HG03064 (cell line): Measurements from ENCODE around the gene RNF26.

ENCODE experiments used
- ATAC-seq: cut with Tn5 transposase; IDR thresholded peaks from one replicate; pipeline ENCODE4 v1.9.1; 2021; ENCODE audit warnings: low read depth; ENCODE audit not compliant: unreplicated experiment

Gene RNF26

DNA sequence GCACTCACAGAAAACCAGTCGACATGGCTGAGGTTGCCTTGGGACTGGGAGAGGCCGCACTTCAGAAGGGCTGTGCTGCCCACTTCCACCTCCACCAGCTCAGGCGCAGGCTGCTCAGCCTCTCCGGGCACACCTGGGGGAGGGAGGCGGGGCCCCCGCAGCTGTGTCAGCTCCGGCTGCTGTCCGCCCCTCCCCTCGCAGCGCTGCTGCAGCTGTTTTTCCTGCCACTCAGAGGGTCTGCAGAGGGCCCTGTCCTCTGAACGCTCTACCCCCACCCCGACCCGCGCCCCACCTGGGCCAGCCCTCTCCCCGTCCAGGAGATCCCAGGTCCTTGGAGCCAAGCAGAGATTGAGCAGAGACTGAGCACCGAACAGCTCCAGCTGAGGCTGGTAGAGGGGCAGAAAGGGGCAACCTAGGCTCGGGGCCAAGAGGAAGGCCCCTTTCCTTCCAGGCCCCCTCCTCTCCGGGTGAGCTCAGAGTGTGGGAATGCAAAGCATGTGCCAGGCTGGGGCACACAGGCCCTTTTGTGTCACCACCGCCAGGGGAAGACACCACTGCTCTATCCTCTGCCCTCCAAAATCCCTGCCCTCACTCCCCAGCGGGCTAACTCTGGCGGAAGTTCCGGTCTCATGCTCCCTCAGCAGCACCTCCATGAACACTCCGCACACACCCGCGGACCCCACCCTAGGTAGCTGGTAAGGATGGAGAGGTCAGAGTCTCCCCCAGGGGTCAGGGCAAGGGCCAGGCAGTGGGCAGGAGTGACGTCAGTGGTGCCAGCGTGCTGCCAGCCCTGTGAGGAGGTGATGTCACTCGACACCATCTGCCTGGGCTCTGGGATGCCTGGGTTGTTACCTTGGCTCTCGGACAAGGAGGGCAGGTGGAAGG, 19.0 kb upstream of the RNF26 start:
- no peak for ATAC-seq

GRCh38 chr11:119316016-119316728, 18.2 kb upstream of the RNF26 start:
- ATAC-seq, result no peak

- ATAC-seq, result no peak
Measured at GRCh38 chr11:119316729-119317591, 17.4 kb upstream of the RNF26 start, which contains the start of gene MCAM. MCAM (minus strand) TSS chr11:119317130; CDS start chr11:119317101, 29 bp downstream.

GRCh38 chr11:119317592-119318239, 16.6 kb upstream of the RNF26 start:
- no peak for ATAC-seq

DNA sequence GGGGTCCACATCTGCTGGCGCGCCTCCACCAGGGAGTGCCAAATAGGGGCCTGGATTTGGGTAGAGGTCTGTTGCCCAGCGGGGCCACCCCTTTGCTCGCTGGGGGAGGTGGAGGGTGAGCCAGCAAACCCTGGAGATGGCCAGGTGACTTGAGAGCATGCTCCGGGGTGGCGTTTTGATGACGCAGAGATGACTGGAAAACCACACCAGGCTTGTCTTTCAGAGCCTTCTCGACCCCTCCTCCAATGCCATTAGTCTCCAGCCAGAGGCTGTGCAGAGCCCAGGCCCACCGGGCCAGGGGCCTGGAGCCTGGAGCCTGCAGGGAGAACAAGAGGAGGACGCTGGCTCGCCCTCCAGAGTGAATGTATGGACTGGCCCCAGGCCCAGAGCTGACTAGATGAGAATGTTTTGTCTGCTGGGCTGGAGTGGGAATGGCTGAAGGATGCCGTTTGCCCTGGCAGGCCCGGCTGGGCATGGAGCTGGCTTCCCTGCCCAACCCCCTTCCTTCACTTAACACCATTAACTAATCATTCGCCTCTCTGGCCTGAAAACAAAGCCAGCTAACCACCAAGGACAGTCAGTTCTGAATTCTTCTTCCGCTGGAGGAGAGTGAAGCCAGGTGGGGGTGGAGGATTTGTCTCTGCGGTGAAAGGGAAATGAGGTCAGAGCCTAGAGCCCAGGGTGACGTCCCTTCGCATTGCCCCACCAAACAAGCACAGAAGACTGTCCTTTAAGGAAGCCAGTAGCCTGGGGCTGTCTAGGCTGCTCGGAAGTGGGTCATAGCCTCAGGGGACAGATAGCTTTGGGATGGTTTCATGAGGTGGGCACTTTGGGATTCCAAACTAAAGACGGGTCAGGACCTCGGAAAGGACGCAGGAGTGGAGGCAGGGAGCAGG, 15.8 kb upstream of the RNF26 start:
- no peak for ATAC-seq

DNA sequence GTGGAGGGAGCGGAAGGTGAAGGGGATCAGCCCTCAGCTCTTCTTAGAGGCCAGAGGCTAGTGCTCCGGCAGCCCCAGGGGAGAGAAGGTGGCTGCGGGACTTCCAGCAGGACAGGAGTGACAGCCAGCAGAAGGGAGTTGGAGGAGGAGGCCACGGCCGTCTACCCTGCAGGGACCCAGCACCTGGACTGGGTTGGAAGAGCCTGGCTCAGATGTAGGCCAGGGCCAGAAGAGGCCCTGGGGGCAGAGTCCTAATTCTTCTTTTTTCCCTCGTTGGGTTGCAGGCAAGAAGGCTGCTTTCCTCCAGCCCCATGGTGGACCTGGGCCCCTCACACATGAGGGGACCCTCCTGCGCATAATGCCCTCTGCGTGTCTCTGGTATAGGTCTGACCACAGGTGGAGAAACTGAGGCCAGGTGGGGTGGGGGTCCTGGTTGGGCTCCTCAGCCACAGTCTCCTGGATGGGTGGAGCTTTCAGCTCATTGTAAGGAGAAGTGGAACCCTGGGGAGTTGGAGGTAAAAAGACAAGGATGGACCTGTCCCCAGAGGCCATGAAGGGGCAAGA, 15.1 kb upstream of the RNF26 start:
- no peak for ATAC-seq

DNA sequence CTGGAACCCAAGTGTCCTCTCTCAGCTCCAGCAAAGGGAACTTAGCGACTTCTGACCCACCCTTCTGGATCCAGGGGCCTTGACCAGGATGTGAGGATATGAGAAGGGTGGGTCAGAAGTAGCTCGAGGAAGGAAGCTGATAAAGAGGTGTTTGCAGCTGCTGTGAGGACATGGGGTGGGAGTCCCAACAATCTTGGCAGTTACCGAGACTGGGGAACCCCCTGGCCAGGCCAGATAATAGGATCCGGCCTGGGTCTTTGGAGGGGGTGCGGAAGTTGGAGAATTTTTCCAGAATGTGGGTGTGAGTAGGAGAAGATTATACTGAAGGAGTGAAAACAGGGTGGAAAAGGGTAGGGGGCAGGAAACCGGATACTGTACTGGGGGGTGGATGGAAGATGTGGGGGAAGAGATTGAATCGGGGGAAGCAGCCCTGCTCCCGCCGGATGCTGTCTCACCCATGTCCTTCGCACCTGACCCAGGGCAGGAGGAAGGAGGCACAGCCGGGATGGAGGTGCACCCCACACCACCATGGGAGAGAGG, 14.6 kb upstream of the RNF26 start:
- no peak for ATAC-seq

DNA sequence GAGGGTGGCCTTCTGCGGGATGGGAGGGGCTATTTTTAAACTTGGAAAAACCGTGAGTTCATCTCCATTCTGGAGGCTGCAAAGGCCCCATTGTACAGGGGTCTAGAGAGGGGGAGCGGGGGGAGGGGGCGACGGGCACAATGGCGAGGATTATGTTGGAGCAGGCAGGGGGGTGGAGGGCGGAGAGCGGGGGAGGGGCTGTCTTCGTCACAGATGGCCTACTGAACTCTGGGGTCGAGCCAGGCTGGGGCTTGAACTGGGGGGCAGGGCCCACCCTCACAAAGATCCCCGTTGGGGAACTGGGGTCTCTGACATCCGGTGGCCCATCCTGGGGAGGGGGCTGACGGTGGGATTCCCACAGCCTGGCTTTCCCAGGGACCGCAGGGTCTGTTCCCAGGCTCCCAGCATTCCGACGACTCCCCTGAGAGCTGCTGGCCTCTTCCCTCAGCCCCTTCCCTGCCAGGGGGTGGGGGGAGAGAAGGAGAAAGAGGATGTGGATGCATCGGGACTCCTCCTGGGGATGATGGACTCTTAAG, 14.0 kb upstream of the RNF26 start:
- ATAC-seq, result no peak

DNA sequence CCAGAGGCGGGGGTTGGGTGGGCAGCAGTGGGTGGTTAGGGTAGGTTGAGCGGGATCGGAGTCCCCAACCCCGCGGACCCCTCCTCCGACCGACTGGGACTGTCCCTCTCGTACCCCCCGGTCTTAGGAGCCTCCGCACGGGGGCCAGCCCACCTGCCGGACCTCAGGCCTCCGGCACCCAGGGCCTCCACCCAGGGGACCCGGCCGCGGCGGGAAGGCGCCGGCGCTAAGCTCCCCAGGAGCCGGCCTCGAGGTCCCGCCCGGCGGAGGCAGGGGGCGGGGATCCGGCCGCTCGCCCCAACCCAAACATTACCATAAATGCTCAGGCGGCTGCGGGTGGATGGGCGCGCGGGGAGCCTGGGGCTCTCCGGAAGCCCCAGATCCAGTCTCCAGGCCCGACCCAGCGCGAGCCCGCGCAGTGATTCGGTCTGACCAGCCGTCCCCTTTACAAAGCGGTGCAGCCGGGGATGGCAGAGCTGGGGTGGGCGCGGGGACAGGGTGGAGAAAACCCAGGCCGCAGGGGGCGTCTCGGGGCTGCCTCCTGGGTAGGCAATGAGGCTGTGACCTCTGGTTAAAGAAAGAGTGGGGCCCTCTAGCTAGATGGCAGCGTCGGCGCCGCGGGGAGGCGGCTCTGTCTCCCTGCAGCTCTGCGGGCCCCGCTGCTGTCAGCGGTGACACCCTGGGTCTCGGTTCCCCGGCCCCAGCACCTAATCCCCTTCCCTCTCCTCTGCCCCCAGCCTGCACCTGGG, 13.4 kb upstream of the RNF26 start:
- ATAC-seq, result peak; percentile 50

DNA sequence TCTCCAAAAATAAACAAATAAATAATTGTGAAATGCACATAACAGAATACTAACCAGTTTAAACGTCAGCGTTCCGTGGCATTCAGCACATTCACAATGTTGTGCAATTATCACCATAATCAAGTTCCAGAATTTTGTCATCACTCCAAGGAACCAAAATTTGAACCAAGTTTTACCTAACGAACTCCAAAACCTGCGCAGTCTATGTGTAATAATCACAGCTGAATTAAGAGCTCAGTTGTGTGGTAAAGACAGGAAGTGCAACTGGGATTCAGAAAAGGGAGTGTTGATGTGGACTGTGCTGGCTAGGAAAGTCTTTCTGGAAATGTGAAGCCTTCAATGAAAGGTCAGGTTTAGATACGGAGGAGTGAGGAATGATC, 12.0 kb upstream of the RNF26 start:
- no peak for ATAC-seq

DNA sequence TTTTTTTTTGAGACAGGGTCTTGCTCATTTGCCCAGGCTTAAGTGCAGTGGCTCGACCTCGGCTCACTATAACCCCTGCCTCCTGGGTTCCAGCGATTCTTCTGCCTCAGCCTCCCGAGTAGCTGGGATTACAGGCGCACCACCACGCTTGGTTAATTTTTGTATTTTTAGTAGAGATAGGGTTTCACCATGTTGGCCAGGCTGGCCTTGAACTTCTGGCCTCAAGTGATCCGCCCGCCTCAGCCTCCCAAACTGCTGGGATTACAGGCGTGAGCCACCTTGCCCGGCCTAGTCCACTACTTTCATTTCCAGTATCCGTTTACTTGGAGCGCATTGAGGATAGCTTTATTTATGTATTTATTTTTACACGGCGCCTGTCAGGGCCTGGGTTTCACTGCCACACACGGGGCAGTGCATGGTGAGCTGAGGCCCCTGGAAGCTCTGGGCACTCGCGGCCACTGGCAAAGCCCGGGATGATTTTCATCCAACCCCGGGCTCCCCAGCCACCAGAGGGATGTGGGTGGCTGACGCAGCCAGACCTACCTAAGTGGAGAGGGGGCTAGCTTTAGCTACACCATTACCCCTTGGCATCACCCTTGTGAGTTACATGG, 11.3 kb upstream of the RNF26 start:
- no peak for ATAC-seq

DNA sequence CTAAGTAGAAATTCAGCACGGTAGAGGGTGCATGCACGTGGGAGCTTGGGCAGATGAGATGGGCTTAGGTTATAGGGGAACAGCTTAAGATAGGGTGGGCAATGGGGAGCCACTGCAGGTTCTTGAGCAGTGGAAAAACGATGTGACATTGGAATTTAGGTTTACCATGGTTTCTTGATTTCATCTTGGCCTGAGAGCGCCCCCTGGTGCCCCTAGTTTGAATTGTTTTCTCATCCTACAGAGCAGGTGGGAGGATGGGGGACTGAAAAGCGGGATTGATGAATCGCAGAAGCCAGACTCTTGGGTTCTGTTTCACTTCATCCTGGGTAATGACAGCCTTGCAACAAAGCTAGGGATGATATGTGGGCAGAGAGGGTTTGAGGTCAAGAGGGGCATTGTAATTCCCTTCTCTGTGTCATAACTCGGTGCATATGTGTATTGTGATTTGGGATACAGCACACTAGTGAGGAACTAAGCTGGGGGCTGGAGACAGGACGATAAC, 10.7 kb upstream of the RNF26 start:
- ATAC-seq, result no peak

DNA sequence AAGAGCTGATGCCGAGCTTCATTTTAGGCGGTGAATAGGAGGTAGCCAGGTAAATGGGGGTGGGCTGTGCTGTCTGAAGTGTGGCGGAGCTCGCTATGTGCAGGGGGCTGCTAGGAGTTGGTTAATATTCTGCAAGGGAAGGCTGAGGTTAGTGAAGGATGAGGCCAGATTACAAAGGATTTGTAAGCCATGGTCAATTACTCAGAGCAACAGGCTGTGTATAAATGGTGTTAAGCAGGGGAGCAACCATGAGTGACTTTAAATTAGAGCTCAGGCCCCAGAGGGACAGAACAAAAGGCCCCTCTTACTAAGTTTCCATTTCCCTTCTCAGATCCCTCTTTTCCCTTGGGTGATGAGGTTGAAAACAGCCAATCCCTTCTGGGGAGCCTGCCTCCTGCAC, 10.1 kb upstream of the RNF26 start:
- no peak for ATAC-seq

- ATAC-seq, result no peak
Measured at GRCh38 chr11:119329320-119329719, 5.0 kb upstream of the RNF26 start.

DNA sequence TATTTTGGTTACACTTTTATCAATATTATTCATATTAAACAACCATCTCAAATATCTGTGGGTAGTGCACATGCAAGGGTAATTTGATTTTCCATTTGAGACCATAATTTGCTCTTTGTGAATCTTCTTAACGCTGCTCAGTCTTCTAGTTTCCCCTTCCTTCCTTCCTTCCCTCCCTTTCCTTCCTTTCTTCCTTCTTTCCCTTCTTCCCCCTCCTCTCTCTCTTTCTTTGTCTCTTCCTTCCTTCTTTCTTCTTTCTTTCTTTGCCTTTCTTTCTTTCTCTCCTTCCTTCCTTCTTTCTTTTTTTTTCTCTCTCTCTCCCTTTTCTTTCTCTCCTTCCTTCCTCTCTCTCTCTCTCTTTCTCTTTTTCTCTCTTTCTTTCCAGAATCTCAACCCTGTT, 4.1 kb upstream of the RNF26 start:
- ATAC-seq, result no peak

DNA sequence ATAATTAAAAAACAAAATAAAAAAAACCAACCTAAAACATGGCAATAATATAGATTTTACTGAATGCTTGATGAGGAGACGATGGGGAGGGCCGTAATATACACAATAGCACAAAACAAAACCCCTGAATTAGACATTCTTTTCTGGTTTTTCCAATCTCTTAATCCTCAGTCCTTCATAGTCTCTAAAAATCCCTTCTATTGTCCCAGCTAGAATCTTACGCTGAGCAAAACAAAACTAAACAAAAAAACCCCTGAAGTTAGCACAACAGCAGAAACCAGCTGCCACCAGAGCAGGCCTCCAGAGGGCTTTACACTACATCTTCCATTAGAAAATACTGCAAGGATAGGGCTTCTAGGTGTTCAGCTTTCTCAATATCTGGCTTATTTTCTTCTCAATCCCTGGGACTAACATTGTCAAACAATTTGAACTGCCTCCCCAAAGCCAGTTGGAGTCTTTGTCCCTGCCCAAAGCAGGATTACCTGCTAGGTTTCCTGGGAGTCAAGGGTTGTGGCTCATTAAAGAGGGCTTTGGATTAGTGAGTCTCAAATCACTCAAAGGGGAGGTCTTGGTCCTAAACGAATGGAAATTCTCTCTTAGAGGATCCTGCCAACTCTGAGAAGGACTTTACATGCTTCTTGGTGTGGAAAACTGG, 2.1 kb upstream of the RNF26 start:
- no peak for ATAC-seq
